ENCODE results near the gene FBXL5. TPM values are rescaled to one million over a fixed set of nuclear protein-coding genes. Genes with fewer than 3 reads are reported as not detected.
A peak's percentile ranks its signal among the peaks of the same experiment; 100 is the strongest.

Gene FBXL5
- total and polyA plus RNA-seq, 9 of the 15 experiments (the other 6 are each of a cell fraction or from before 2014, with no cell fraction given), result 6.0 to 35.2 (median 22.1) TPM

GRCh38 chr4:15655223-15656037 lies at the start of gene FBXL5 (continued):
- TF ChIP-seq CTCF (IDR thresholded peaks at IDR 0.05 in 2 of 3, conservative IDR thresholded peaks at IDR 0.05 in 1 of 3; ENCODE audit: insufficient read depth in 2 of 3, low read depth in 1 of 3, low read length in 3 of 3) (no peak), FOXM1 (IDR thresholded peaks at IDR 0.05; ENCODE audit: low read depth) (no peak), FOXM1 (CRISPR knock-in tag; IDR thresholded peaks at IDR 0.05; ENCODE audit: low read depth) (no peak; the same call in 1 of the 2 replicates), SAFB2 (IDR thresholded peaks at IDR 0.05; ENCODE audit: borderline replicate concordance, low read depth, low read length, severe bottlenecking) (no peak), POU5F1 (IDR thresholded peaks at IDR 0.05; ENCODE audit: borderline replicate concordance, low read depth, low read length, partially characterized antibody) (no peak), SMARCE1 (IDR thresholded peaks at IDR 0.05) (no peak), FOS (IDR thresholded peaks at IDR 0.05; ENCODE audit: extremely low read depth, insufficient read length) (no peak), NFATC3 (IDR thresholded peaks at IDR 0.05) (no peak), PTBP1 (IDR thresholded peaks at IDR 0.05; ENCODE audit: low read depth, low read length) (no peak), ZNF561 (CRISPR knock-in tag; conservative IDR thresholded peaks at IDR 0.05) (no peak), FOXP1 (CRISPR knock-in tag; IDR thresholded peaks at IDR 0.05) (peak; percentile 71; the same call in 1 of the 2 replicates), CCNT2 (IDR thresholded peaks at IDR 0.05; ENCODE audit: borderline replicate concordance, extremely low read depth, insufficient read length, low read depth, low read length) (peak; percentile 78), ZNF239 (CRISPR knock-in tag; IDR thresholded peaks at IDR 0.05) (peak; percentile 34; the same call in 1 of the 2 replicates), ZNF830 (CRISPR knock-in tag; IDR thresholded peaks at IDR 0.05) (no peak), HMG20A (CRISPR knock-in tag; conservative IDR thresholded peaks at IDR 0.05) (no peak), HNRNPLL (IDR thresholded peaks at IDR 0.05; ENCODE audit: low read depth, low read length, poor library complexity, severe bottlenecking) (no peak), MECOM (CRISPR knock-in tag; IDR thresholded peaks at IDR 0.05) (no peak), KLF10 (CRISPR knock-in tag; IDR thresholded peaks at IDR 0.05) (peak; percentile 66; the same call in 1 of the 2 replicates), ZC3H11A (IDR thresholded peaks at IDR 0.05; ENCODE audit: low read depth, low read length) (no peak), SLC30A9 (CRISPR knock-in tag; IDR thresholded peaks at IDR 0.05) (no peak), ZNF277 (CRISPR knock-in tag; IDR thresholded peaks at IDR 0.05; ENCODE audit: borderline replicate concordance) (no peak), KAT2B (IDR thresholded peaks at IDR 0.05; ENCODE audit: low read depth, low read length) (no peak), NFXL1 (CRISPR knock-in tag; IDR thresholded peaks at IDR 0.05) (peak; percentile 63; the same call in 1 of the 2 replicates), ZSCAN29 (IDR thresholded peaks at IDR 0.05) (no peak), NR1H2 (CRISPR knock-in tag; IDR thresholded peaks at IDR 0.05) (no peak)
- TF ChIP-seq, protein P1, sequence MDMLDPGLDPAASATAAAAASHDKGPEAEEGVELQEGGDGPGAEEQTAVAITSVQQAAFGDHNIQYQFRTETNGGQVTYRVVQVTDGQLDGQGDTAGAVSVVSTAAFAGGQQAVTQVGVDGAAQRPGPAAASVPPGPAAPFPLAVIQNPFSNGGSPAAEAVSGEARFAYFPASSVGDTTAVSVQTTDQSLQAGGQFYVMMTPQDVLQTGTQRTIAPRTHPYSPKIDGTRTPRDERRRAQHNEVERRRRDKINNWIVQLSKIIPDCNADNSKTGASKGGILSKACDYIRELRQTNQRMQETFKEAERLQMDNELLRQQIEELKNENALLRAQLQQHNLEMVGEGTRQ (CRISPR knock-in tag; IDR thresholded peaks at IDR 0.05), result peak; percentile 91
